CD14-positive monocyte (primary cell): ENCODE data around the gene MX2. TPM values are rescaled to one million over a fixed set of nuclear protein-coding genes. Genes with fewer than 3 reads are reported as not detected.

Experiments used
- DNase-seq, 3 donors: peaks; one replicate each; pipeline ENCODE4 v3.0.0-alpha.2; 2011 to 2022
- H2AFZ ChIP-seq: 2 replicates; pipeline ENCODE4 v1.6.0; 2012; ENCODE audit warnings: mild to moderate bottlenecking, low read depth, low read length, inconsistent platforms; ENCODE audit not compliant: insufficient read depth, poor library complexity, severe bottlenecking
- H3K27ac ChIP-seq, 2 donors: 1 replicate in 1 of 2; 2 replicates in 1 of 2; pipeline ENCODE4 v1.5.1; 2012 to 2013; ENCODE audit warnings: low read length in 2 of 2, control low read depth in 1 of 2, inconsistent platforms in 1 of 2, low read depth in 1 of 2, mild to moderate bottlenecking in 1 of 2
- H3K27me3 ChIP-seq, 2 donors: one replicate each; pipeline versions ENCODE4 v1.6.0 to v1.6.1; 2011 to 2013; ENCODE audit warnings: low read length in 2 of 2; ENCODE audit not compliant: control insufficient read depth in 2 of 2, insufficient read depth in 2 of 2
- H3K36me3 ChIP-seq, 2 donors: replicated peaks in 1 of 2; 1 replicate in 1 of 2; 2 replicates in 1 of 2; pipeline versions ENCODE4 v1.5.1 to v1.6.1; 2012 to 2013; ENCODE audit warnings: low read length in 2 of 2, control low read depth in 1 of 2, inconsistent platforms in 1 of 2, mild to moderate bottlenecking in 1 of 2; ENCODE audit not compliant: insufficient read depth in 2 of 2, control insufficient read depth in 1 of 2
- H3K4me1 ChIP-seq, 2 donors: 1 replicate in 1 of 2; 2 replicates in 1 of 2; pipeline versions ENCODE4 v1.5.1 to v1.6.1; 2012 to 2013; ENCODE audit warnings: low read length in 2 of 2, control low read depth in 1 of 2, inconsistent platforms in 1 of 2, mild to moderate bottlenecking in 1 of 2, moderate library complexity in 1 of 2; ENCODE audit not compliant: insufficient read depth in 2 of 2, control insufficient read depth in 1 of 2
- H3K4me2 ChIP-seq: replicated peaks from 2 replicates; pipeline ENCODE3; 2012; ENCODE audit warnings: low read length, moderate library complexity, mild to moderate bottlenecking; ENCODE audit not compliant: poor library complexity, severe bottlenecking; ENCODE audit errors: extremely low read depth
- H3K4me3 ChIP-seq, 3 experiments: fragments of 200-600 bp in 1 of 3; sonication (generic) in 1 of 3; replicated peaks in 1 of 3; 1 replicate in 2 of 3; 2 replicates in 1 of 3; pipeline ENCODE4 v1.5.1; 2011 to 2013; ENCODE audit warnings: low read length in 3 of 3, mild to moderate bottlenecking in 3 of 3, control low read depth in 2 of 3, low read depth in 2 of 3, inconsistent platforms in 1 of 3, moderate library complexity in 1 of 3
- H3K79me2 ChIP-seq: 2 replicates; pipeline ENCODE4 v1.6.0; 2012; ENCODE audit warnings: mild to moderate bottlenecking, control low read depth, inconsistent platforms, low read length, moderate library complexity; ENCODE audit not compliant: insufficient read depth
- H3K9ac ChIP-seq: 2 replicates; pipeline ENCODE4 v1.6.0; 2017; ENCODE audit warnings: low read length, mild to moderate bottlenecking; ENCODE audit not compliant: insufficient read depth, poor library complexity, severe bottlenecking
- H3K9me3 ChIP-seq, 2 donors: replicated peaks in 1 of 2; 1 replicate in 1 of 2; 2 replicates in 1 of 2; pipeline versions ENCODE4 v1.5.1 to v1.6.1; 2012 to 2013; ENCODE audit warnings: low read length in 2 of 2, control low read depth in 1 of 2; ENCODE audit not compliant: control insufficient read depth in 1 of 2, insufficient read depth in 1 of 2
- H4K20me1 ChIP-seq: 2 replicates; pipeline ENCODE4 v1.6.0; 2012; ENCODE audit warnings: mild to moderate bottlenecking, low read length, control low read depth, moderate library complexity; ENCODE audit not compliant: insufficient read depth
- H3K27ac Mint-ChIP-seq, 7 donors: one replicate each; pipeline ENCODE4 v1.8.0; 2020; ENCODE audit warnings: mild to moderate bottlenecking in 7 of 7, mixed read lengths in 7 of 7, moderate library complexity in 6 of 7, inconsistent platforms in 2 of 7
- H3K27me3 Mint-ChIP-seq, 3 donors: one replicate each; pipeline ENCODE4 v1.8.0; 2021 to 2022; ENCODE audit warnings: low read depth in 3 of 3, mild to moderate bottlenecking in 3 of 3, mixed read lengths in 3 of 3, moderate library complexity in 3 of 3, inconsistent platforms in 1 of 3
- H3K36me3 Mint-ChIP-seq, 2 donors: one replicate each; pipeline ENCODE4 v1.8.0; 2020; ENCODE audit warnings: mixed read lengths in 2 of 2, inconsistent platforms in 1 of 2, mild to moderate bottlenecking in 1 of 2
- H3K4me1 Mint-ChIP-seq: one replicate; pipeline ENCODE4 v1.8.0; 2020; ENCODE audit warnings: mild to moderate bottlenecking, mixed read lengths
- H3K4me3 Mint-ChIP-seq, 2 donors: one replicate each; pipeline ENCODE4 v1.8.0; 2020; ENCODE audit warnings: mild to moderate bottlenecking in 2 of 2, mixed read lengths in 2 of 2, moderate library complexity in 1 of 2
- H3K9me3 Mint-ChIP-seq, 7 donors: one replicate each; pipeline ENCODE4 v1.8.0; 2020 to 2022; ENCODE audit warnings: mixed read lengths in 7 of 7, mild to moderate bottlenecking in 6 of 7, moderate library complexity in 6 of 7, inconsistent platforms in 2 of 7
- CTCF ChIP-seq: fragments of 200-600 bp; IDR thresholded peaks from one replicate; pipeline ENCODE4 v1.8.0; 2022; ENCODE audit warnings: antibody characterized with exemption, mild to moderate bottlenecking
- WGBS: methylation state at CpG from one replicate; pipeline ENCODE4 v1.1.5; 2013; ENCODE audit warnings: missing lambda C conversion rate; ENCODE audit not compliant: insufficient coverage; 5-methylcytosine and 5-hydroxymethylcytosine counted together
- intact Hi-C, 2 donors: fragments of 100-400 bp; cut with micrococcal nuclease; formaldehyde crosslinking; loops; one replicate each; pipeline versions ENCODE4 v1.15.0 to v1.15.1; 2023
- polyA plus RNA-seq, 3 donors: library from polyadenylated mRNA; depleted of rRNA in 1 of 3; unstranded in 2 of 3; stranded (reverse) in 1 of 3; fragments of 300-500 nt in 2 of 3; fragments of >200 nt in 1 of 3; fragmentation: Illumina TruSeq in 2 of 3; gene quantifications; 1 replicate in 2 of 3; 2 replicates in 1 of 3; pipeline ENCODE4 v1.2.3, GENCODE V29; 2012 to 2021

MX2 gene
- polyA plus RNA-seq, 3 donors = 43.1 to 79.4 (median 50.3) TPM

GRCh38 chr21:41345356-41345755, 16.5 kb upstream of the MX2 start:
- no peak overlapping the region for H3K27ac ChIP-seq
- no peaks in the 10 kb centered on the region for H3K79me2 ChIP-seq
- intact Hi-C loops = loop anchor here in 1 of 2 donors (5.0 kb wide), 1 partner anchor 37 kb away; no protein-coding TSS in a partner anchor
- peaks cover 0 to 3% of the 10 kb centered on the region in 2 donors for H3K9me3 ChIP-seq
- no peak overlapping the region for H3K4me3 Mint-ChIP-seq
- TF ChIP-seq CTCF = no peak
- H3K9ac ChIP-seq = no peak overlapping the region
- 100% methylated on average over 1 of the region's 4 CpGs for WGBS
- H4K20me1 ChIP-seq = no peaks in the 10 kb centered on the region
- H3K4me1 ChIP-seq = peaks cover 13 to 14% of the 10 kb centered on the region in 2 donors
- no peak overlapping the region for H3K4me3 ChIP-seq
- no peak overlapping the region for H3K27ac Mint-ChIP-seq
- no peaks in the 10 kb centered on the region for H3K36me3 Mint-ChIP-seq
- H3K27me3 ChIP-seq = no peaks in the 10 kb centered on the region
- no peak for DNase-seq
- peaks cover 10% of the 10 kb centered on the region for H3K4me1 Mint-ChIP-seq
- H3K36me3 ChIP-seq = no peaks in the 10 kb centered on the region
- no peak overlapping the region for H2AFZ ChIP-seq
- no peak overlapping the region for H3K4me2 ChIP-seq
- H3K9me3 Mint-ChIP-seq = peaks cover 2 to 11% (median 4%) of the 10 kb centered on the region in 7 donors
- peaks cover 4 to 5% (median 5%) of the 10 kb centered on the region in 3 donors for H3K27me3 Mint-ChIP-seq

- Mint-ChIP-seq H3K36me3 (no peaks in the 10 kb centered on the region), H3K4me3 (no peak overlapping the region), H3K4me1 (peaks cover 10% of the 10 kb centered on the region), H3K27me3 (peaks cover 5 to 9% (median 6%) of the 10 kb centered on the region in 3 donors), H3K27ac (peak overlapping the region in 1 of 7 donors; percentile 50), H3K9me3 (peaks cover 2 to 11% (median 4%) of the 10 kb centered on the region in 7 donors)
- Histone ChIP-seq H3K79me2 (no peaks in the 10 kb centered on the region), H3K27me3 (no peaks in the 10 kb centered on the region), H3K9me3 (peaks cover 0 to 3% of the 10 kb centered on the region in 2 donors), H3K27ac (no peak overlapping the region), H3K4me2 (no peak overlapping the region), H3K36me3 (no peaks in the 10 kb centered on the region), H2AFZ (no peak overlapping the region), H3K4me1 (peaks cover 13 to 14% of the 10 kb centered on the region in 2 donors), H3K9ac (no peak overlapping the region), H4K20me1 (no peaks in the 10 kb centered on the region), H3K4me3 (no peak overlapping the region)
- no peak for TF ChIP-seq CTCF
- no peak for DNase-seq
- no CpG with 5 or more reads among the region's 13 CpGs for WGBS
- intact Hi-C loops = loop anchor here in 1 of 2 donors (5.0 kb wide), 1 partner anchor 36 kb away; no protein-coding TSS in a partner anchor
Observed at GRCh38 chr21:41345934-41346685, 15.7 kb upstream of the MX2 start.
